Activated CD8-positive, alpha-beta memory T cell treated with anti-CD3 and anti-CD28 coated beads for 24 hours (primary cell): Measurements from ENCODE around the gene PRR15L.
A peak's percentile ranks its signal among the peaks of the same experiment; 100 is the strongest.
"Not testable (repeated sequence)": the region's sequence is repeated elsewhere in the genome, so short reads cannot be mapped to it uniquely, and the experiment has no call there.

Experiments used
- DNase-seq: peaks from one replicate; pipeline ENCODE4 v3.0.0-alpha.2; 2020

The PRR15L gene

DNA sequence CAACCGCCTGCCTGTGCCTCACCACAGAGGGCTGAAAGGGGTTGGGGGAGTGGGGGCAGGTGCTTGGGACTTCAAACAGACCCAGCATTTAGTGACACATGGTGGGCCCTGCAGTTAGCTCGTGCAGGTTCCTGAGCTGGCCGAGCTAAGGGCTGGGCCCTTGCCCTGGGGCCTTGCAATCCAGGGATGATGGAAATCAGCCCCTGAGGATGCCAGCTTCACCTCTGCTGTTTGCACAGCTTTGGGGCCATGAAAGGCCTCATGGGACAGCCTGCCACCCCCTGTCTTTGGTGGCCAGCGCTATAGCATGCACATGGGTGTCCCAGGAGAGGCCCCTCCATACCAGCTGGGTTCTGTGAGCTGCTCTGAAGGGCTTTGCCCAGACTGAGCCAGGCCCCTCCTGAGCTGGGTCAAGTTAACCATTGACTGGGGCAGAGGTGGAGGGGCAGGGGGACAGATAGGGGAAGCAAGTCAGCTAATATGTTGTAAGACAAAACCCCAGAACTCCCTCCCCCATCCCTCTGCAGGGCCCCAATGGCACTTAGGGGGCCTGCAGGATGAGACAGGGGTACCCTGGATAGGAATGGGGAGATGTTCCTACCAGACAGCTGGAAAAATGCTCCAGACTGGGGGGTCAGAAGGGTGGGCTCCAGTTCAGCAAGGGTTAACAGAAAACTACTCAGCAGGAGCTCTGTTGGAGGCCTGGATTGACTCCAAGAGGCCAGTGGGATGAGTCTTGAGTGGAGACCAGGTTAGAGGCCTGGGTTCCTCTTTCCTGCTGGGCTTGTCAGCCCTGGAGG, 692 bp downstream of the PRR15L start:
- no peak for DNase-seq

DNA sequence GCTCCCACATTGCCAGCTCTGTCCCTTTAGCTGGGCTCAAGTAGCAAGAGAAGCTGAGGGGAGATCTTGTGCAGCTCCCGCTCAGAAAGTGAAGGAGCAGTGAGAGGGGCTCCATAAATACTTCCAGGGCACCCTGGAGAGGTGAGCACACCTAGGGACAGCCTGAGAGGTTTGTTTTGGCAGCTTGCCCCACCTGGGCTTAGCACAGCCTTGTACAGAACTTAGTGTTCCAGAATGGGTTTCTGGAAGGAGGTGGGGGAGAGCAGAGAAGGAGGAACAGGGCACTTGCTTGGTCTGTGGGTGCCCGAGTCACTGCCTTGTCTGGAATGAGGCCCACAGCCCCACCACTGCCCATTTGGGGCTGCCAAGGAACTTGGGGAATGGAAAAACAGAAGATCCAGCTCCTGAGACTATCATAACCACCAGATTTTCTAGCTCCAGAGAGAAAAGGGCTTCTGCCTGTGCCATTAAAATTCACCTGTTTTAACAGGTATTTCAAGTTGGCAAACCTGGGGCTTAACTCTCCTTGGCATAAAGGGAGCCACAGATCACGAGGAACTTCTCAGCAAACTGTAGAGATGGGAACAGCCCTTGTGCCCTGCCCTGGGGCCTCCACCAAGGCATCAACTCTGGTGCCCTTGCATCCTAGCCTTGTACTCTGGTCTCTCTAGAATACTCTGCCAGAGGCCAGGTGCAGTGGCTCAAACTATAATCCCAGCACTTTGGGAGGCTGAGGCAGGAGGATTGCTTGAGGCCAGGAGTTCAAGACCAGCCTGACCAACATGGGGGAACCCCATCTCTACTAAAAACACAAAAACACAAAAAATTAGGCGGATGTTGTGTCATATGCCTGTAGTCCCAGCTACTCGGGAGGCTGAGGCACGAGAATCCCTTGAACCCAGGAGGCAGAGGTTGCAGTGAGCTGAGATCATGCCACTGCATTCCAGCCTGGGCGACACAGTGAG, 1.9 kb downstream of the PRR15L start:
- DNase-seq: no peak

DNA sequence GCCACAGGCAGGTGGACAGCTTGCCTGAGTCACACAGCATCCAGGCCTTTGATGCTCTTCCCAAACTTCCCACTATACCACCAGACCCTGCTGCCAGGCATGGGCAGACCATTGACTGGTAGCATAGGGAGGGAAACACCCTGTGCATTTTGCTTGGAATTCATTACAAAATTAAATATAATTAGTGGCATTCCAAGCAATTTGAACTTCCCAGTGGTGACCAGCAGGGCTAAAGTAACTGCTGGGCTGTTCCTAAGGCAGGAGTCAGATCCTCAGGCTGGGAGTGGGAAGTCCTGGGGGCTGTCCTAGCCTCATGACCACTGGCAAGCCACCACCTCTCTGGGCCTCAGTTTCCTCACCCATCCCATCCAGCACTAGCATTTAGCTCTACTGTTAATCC, 3.8 kb downstream of the PRR15L start:
- DNase-seq: no peak

DNA sequence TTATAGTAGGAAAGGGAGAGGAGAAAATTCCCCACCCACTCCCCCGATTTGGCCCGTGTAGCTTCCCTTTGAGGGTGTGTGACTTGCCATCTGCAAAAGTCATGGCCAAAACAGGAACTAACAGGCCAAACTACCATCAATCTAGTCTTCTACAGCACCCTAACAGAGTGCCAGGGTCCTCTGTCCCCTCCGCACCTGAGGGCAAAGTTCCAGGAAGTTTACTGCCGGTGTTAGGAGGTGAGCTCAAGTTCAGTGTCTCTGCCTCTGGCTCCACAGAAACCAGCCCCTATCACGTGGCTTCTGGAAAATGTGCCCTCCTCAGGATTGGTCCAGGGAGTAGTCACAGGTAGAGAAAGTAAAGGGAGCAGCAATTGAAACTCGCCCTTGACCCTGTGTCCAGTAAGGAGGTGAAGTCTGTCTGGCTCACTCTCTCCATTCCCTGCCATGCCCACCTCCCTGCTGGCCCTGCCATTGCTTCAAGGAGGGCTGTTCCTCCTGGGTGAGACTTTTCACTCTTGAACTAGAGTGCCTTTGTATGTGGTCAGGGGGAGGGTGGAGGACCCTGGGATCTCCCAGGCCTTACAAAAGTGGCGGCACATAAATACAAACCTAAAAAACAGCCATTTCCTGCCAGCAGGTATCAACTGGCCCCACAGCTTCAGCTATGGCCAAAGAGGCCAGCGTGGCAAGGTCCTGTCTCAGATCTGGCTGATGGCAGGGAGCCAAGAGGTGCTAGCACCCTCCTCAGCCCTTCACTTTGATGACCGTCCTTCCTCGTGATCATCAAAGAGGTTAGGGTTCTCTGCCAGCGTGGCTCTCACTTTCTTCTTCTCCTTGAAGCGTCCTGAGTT, 5.3 kb downstream of the PRR15L start:
- no peak for DNase-seq

DNA sequence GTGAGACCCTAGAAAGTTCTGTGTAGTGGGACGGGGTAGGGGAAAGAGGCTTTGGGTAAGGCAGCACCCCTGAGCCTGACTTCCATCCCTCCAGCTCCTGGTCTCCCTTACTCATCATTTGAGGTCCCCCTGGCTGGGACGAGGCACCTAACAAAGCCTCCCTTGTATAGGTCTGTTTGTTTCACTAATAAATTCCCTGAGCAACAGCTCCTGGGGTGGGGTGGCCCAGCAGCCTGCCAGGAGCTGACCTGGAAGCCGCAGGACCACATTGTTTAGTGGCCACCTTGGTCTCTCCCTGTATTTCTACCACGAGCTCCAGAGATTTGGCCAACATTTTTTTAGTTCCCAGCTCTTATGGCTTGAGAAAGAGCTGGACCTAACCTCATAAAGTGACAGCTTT, 7.2 kb downstream of the PRR15L start:
- no peak for DNase-seq

DNA sequence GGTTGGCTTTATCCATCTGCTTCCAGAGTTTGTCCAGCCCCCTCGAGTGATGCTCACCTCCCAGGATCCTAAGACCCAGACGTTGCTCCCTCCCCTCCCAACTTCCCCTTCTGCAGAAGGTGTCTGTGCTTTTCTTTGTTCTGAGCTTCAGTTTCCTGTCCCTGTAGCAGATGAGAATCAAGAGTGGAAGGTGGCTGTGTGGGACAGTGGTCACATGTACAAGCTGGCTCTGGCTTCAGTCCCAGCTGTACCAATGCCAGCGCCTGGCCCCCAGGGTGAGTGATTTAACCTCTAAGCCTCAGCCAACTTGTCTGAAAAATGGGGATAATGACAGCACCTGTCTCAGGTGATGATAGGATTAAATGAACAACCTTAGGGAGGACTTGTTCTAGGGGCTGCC, 7.7 kb downstream of the PRR15L start:
- no peak for DNase-seq

DNA sequence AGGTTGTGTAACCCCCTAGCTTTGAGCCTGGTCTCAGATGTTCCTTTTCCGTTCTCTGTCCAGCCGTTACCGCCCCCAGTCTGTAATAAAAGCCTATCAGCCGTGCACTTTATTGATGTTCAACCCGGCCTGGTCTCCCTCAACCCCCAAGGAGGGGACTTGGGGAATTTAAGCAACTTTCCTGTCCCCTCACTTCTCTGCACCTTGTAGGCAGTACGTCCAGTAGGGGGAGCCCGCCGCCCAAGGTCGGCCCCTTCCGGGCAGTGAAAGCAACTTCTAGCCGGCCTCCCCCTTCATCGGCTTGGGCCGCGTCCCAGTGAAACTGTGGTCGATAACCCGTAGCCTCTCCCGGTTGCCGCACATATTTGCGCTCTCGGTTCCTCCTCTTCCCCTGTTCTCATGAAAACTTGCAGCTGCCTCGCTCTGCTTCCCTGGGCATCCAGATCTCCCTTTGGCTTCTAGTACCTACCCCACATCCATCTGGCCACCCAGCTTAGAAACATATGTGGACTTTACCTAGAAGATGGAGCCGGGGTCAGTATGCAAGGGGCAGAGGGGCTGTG, 8.4 kb downstream of the PRR15L start:
- peak; percentile 92 for DNase-seq

DNA sequence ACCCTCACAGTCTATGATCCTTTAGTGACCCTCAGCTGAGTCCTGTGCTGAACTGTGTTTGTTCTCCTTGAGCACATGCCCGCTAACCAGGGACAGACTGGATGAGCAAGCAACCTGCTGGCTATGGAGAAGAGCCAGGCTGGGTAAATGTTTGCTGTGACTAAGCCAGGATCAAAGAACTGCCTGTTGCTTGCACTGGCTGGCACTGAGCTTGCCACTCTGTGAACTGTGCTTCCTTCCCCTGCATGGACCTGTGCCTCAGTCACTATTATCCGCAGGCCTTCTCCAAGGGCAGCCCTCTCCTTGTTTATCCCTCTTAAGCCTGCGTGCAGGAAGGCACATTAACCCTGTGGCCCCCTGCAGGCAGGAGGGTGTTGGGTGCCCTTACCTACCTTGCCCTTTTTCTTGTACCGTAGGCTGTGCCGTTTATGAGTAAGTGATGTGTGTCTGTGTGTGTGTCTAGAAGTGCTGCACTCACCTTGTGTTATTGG, 8.9 kb downstream of the PRR15L start:
- no peak for DNase-seq

DNA sequence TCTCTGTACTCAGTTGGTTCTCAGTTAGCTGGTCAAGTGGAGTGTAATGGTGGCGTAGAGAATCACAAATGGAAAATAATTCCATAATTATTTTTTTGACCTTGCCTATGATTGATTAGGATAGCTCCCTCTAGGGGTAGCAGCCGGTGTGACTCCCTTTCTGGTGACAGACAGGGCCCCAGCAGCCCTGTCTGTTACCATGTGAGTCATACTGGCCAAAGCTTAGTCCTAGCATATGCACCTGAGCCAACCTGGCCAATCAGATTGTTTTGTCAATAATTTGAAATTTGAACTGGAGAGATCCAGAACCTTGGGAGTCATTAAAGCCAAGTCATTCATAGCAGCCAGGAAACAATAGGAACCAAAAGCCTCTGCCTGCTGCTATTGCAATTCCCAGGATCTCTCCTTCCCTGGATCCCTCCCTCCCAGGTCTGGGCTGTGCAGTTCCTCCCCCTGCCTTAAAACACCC, 10.7 kb downstream of the PRR15L start:
- peak; percentile 83 for DNase-seq

DNA sequence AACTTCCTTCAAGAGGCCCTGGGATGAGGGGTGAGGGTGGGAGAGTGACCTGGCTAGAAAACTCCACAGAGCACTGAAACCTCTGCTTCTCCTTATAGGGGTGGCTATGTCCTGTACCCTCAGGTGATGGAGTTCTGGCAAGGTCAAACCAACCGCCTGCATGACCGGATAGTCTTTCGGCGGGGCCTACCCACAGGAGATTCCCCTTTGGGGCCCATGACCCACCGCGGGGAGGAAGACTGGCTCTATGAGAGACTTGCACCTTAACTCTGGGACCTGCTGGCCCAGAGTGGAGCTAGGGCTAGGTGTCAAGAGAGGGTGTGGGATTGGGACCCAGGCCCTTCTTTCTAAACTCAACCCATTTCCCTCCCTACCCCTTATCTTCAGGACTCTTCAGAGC, 11.2 kb downstream of the PRR15L start:
- no peak for DNase-seq

DNA sequence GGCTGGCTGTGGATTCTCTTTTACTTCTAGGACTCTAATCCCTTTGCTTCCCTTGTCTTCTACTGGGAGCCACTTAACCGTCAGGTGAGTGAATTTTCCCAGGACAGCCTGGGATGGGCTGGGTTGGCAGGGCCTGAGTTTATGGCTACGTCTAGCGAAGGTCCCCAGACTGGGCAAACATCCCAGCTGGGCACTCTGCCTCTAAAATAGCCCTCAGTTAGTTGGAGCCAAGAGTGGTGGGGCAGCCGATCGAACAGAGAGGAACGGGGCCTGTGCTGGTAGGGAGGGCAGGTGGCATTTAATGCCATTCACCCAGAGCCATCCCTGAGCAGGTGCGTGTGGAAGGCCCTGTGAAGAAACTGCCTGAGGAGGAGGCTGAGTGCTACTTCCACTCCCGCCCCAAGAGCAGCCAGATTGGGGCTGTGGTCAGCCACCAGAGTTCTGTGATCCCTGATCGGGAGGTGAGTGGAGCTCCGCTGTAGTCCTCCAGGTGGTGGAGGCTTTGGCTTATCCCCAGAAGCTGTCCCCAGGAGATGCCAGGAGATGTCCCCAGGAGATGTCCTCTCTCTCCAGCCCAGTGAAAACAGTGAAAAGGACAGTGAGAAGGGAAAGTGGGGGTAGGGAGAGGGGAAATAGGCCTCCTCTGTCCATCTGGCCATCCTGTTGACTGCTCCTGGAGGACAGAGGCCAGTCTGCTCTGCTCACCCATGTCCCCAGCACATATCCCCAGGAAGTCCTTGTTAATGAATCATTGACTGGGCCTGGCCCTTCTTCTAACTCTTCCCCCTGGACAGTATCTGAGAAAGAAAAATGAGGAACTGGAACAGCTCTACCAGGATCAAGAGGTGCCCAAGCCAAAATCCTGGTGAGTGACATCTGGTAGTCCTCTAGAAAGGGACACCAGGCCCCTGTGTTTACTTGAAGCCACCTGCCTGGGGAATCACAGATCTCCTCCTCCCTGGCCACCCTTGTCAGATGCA, 11.9 kb downstream of the PRR15L start:
- DNase-seq: no peak

DNA sequence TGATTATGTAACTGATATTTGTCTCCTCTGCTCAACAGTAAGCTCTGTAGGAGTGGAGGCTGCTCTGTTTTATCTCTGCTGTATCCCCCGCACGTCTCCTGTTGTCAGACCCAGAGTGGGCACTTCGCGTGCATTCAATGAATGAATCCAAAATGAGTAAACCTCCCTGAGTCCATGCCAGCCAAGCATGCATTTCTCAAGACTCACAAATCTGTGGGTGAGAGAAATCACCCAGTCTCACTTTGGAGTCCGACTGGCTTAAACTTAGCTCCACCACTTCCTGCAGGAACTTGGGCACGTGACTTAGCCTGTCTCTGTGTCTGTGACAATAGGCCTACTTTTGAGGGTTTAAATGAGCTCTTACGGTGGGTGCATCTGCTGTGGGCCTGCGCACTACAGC, 12.6 kb downstream of the PRR15L start:
- no peak for DNase-seq

DNA sequence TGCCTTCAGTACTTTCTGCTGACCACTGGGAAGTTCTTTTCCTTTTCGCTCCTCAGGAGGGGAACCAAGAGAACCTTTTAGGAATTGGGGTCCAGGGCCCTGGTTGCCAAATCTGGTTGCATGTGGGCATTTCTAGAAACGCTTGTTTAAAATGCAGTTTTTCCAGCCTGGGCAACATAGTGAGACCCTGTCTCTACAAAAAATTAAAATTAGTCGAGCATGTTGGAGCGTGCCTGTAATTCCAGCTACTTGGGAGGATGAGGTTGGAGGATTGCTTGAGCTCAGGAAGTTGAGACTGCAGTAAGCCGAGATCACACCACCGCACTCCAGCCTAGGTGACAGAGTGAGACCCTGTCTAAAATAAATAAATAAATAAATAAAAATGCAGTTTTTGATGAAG, 15.1 kb downstream of the PRR15L start:
- no peak for DNase-seq

DNA sequence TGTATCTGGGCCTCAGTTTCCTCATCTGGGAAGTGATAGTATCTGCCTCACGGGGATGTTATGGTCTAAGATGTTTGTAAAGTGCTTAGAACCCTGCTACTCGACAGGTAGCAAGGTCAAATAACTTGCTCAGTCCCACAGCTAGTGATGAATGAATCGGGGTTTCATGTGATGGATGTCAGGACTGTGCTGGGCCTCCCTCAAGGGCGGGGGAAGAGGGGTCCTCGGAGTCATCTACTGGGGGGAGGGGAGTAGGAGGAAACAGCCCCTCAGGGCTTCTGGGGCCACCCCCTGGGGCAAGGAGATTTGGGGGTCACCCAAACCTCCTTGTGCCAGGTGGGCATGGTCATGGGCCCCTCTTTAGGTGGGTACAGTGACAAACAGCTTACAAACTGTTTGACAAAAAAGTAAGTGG, 15.6 kb downstream of the PRR15L start:
- no peak for DNase-seq

DNA sequence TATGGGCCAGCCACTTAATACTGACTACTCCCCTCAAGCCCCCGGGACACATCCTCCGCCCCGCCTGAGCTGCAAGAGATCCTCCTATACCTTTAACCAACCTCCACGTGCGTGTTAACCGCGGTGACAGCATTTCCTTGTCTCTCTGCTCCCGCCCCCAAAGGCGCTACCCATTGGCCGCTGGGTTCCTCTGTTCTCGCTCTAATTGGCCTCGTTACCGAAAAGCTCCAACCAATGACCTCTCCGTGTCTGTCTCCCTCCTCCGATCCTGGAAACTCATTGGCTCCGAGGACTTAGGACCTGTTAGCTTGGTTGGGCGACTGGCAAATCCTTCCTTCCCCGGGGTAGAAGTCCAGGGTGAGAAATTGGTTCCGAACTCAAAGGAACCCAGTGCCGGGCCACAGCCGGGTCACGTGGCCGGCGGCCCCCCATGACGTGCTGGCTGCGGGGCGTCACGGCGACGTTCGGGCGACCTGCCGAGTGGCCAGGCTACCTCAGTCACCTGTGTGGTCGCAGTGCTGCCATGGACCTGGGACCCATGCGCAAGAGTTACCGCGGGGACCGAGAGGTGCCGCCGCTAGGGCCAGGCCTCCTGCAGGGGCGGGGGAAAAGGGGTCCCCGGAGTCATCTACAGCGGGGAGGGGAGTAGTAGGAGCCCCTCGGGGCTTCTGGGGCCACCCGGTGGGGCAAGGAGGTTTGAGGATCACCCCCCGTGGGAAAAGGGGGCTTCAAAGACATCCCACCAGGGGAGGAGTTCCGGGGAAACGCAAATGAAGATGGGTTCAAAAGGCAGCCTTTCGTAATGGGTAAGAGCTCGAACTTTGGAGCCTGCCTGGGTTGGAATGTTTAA, 16.2 kb downstream of the PRR15L start, which contains the start of gene PNPO:
Gene PNPO (plus strand): TSS at position 326 of the 850 bp plus-strand sequence. CDS start 105 bp downstream, at position 431.
- peak; percentile 94 for DNase-seq

DNA sequence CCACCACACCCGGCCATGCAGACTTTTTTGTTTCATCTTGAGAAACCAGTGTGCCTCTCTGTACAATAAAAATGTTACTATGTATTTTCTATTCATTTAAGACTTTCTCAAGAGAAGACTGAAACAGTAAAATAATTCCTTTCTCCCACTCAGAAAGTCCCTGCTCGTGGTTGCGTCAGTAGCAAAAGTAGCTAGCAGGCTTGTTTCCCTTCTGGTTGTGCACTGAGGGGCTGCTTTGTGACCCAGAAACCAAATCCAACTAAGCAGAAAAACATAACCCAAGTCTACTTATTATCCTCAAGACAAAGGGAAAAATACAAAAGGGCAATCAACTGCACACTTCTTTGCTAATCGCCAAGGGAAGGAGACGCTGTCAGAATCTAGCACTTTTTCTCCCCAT, 19.7 kb downstream of the PRR15L start:
- no peak for DNase-seq

DNA sequence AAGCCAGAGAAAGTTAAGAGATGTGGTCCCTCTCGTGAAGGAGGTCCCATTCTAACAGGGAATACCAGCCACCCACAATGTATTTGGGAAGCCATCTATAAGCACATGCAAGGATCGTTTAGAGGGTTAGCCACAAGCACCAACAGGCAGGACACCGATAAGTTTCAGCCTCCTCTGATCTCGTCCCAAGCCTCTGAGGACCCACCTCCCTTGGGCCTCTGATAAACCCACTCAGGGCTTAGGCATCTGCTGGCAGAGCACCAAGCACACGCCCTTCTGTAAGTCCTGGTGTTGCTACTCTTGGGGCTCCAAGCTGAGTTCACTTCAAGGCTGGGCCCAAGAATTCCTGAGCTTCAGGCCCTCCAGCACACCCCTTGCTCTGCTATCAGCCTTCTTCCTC, 21.7 kb downstream of the PRR15L start:
- DNase-seq: no peak

DNA sequence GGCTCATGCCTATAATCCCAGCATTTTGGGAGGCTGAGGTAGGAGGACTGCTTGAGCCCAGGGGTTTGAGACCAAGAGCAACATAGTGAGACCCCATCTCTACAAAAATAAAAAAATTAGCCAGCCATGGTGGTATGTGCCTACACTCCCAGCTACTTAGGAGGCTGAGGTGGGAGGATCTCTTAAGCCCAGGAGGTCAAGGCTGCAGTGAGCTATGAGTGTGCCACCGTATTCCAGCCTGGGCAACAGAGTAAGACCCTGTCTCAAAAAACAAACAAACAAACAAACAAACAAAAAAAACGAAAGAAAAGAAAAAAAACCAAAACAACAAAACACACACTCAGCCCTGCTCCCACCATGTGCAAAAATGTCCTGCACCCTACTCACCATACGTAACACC, 22.2 kb downstream of the PRR15L start:
- not testable (repeated sequence) for DNase-seq

DNA sequence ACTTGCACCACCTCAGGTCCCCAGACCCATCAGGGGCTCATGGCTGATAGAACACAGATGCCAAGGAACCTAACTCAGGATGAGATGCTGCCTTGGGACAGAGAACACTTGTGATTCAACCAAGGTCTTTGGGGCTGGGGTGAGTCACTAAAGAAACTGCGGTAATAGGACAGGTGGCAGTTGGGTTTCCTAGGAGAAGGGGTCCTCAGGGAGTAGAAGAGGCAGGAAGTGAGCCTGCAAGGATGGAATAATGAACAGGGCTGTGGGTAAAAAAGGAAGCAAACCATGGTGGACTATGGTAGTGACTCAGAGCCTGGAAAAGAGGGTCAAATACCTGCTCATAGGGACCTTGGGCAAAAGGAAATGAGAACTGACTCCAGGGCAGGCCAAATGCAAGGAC, 22.8 kb downstream of the PRR15L start:
- DNase-seq: no peak

DNA sequence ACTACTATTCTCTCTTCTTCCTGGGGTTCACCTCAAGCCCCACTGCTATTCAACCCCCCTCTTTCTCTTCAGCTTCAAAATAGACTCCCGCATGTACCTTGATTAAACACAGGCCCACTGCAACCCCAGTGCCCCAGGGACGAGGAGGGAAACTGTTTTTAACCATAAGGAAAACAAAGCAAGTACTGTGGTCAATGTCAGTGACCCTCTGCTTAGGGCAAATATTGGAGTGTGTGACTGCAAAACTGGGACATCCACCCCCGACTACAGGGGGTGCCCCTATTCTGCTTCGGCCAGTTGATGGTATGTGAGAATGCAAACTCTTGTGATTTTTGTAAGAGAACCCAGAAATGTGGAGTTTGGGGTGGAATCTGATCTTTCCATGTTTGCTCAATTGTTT, 25.8 kb downstream of the PRR15L start:
- no peak for DNase-seq
